Lower leg skin (tissue), 4 donors: ENCODE results near the gene STX16. TPM values are rescaled to one million over a fixed set of nuclear protein-coding genes. Genes with fewer than 3 reads are reported as not detected.

ENCODE experiments used
- DNase-seq, 2 donors: peaks; one replicate each; pipeline ENCODE4 v3.0.0-alpha.2; 2019; ENCODE audit warnings: low spot score in 2 of 2
- H3K4me3 ChIP-seq: fragments of 200-600 bp; sonication (generic); 2 replicates; pipeline ENCODE4 v1.5.1; 2017; ENCODE audit warnings: mild to moderate bottlenecking, low read depth; ENCODE audit not compliant: poor library complexity, severe bottlenecking
- POLR2A ChIP-seq, 2 donors: fragments of 450-650 bp; IDR thresholded peaks; one replicate each; pipeline ENCODE4 v1.6.1; 2016 to 2017; ENCODE audit warnings: antibody characterized with exemption in 2 of 2, mild to moderate bottlenecking in 1 of 2, moderate library complexity in 1 of 2
- WGBS, 2 donors: methylation state at CpG; one replicate each; pipeline ENCODE4 v1.1.5; 2018; 5-methylcytosine and 5-hydroxymethylcytosine counted together
- intact Hi-C: fragments of 100-400 bp; cut with DNase I; formaldehyde crosslinking; loops from one replicate; pipeline ENCODE4 v1.15.0; 2023; ENCODE audit warnings: low total_unique reads
- total RNA-seq, 4 donors: library from RNA; depleted of rRNA; stranded (reverse); fragments of >200 nt; gene quantifications; one replicate each; pipeline ENCODE4 v1.1.0, GENCODE V29; 2016
- TF ChIP-seq, protein P1 (sequence below), 3 donors: fragments of 450-650 bp; IDR thresholded peaks; one replicate each; pipeline ENCODE4 v1.5.1; 2016; ENCODE audit warnings: antibody characterized with exemption in 3 of 3, mild to moderate bottlenecking in 3 of 3, moderate library complexity in 2 of 3

STX16 gene
- total RNA-seq, 4 donors from 2014 or later = 36.0 to 52.1 (median 44.2) TPM

DNA sequence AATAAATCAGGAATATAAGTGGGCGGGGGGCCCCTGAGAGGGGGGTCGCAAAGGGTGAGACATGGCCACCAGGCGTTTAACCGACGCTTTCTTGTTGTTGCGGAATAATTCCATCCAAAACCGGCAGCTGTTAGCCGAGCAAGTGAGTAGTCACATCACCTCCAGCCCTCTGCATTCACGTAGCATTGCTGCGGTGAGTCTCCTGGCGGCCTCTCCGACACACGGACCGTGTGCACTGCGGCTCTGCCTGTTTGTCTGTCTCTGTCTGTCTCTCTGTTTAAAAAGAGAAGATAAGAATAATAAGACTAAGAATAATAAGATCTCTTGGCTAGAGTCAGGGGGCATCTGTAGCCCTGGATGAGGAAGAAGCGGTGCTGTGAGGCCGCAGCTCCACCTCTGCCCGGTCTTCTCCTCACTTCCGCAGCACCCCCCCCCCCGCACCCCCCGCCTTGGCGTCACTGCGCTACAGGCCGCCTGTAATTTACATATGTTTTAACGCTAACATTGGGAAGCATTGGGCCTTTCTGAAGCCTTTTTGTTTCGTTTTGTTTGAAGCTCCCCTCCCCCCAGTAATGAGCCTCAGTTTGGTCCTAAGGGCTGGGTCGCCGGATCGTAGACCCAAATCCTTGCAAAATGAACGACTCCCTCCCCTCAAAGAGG is 993 bp downstream of the STX16 start:
- peak in 1 of 2 donors; percentile 32 for DNase-seq
- WGBS, 2 donors = 0 to 1% methylated on average over 30 of the region's 30 CpGs
- intact Hi-C loops = no loop called here
- no peak for TF ChIP-seq POLR2A (IDR thresholded peaks at IDR 0.05)
- TF ChIP-seq, protein P1, sequence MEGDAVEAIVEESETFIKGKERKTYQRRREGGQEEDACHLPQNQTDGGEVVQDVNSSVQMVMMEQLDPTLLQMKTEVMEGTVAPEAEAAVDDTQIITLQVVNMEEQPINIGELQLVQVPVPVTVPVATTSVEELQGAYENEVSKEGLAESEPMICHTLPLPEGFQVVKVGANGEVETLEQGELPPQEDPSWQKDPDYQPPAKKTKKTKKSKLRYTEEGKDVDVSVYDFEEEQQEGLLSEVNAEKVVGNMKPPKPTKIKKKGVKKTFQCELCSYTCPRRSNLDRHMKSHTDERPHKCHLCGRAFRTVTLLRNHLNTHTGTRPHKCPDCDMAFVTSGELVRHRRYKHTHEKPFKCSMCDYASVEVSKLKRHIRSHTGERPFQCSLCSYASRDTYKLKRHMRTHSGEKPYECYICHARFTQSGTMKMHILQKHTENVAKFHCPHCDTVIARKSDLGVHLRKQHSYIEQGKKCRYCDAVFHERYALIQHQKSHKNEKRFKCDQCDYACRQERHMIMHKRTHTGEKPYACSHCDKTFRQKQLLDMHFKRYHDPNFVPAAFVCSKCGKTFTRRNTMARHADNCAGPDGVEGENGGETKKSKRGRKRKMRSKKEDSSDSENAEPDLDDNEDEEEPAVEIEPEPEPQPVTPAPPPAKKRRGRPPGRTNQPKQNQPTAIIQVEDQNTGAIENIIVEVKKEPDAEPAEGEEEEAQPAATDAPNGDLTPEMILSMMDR (IDR thresholded peaks at IDR 0.05) = no peak
- peak overlapping the region; percentile 97 for H3K4me3 ChIP-seq

DNA sequence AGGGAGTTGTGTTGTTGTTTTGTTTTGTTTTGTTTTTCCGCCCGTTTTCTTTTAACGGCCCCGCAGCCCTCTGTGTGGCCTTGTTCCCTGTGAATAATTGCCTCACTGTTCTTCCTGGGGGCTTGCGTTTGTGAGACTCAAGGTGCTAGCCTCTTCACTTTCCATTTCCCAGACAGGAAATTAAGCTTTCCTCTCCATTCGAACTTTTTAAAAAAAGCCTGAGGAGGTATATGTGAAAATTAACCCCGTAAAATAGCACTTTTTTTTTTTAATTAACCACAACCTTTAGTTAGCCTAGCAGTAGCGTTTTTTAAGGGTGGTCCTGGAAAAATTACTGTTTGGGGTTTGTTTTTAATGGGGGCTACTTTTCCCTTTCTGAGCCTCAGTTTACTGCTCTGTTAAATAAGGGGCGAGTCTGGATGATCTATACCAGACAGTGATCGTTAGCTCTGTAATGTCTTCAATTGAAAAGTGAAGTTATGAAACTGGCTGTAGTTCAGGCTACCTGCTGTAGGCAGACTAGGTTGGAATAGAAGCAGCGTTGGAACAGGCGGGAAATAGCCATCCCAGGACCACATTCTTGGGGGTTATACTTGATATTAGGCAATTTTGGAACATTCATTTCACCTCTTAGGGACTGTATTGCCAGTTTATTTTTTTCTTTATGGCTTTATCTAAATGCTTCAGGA is 1.7 kb downstream of the STX16 start:
- 6 to 11% methylated on average over 12 of the region's 12 CpGs for WGBS, 2 donors
- TF ChIP-seq, protein P1 (IDR thresholded peaks at IDR 0.05) = no peak
- no peak for TF ChIP-seq POLR2A (IDR thresholded peaks at IDR 0.05)
- H3K4me3 ChIP-seq = peak overlapping the region; percentile 97
- intact Hi-C loops = no loop called here
- no peak for DNase-seq

DNA sequence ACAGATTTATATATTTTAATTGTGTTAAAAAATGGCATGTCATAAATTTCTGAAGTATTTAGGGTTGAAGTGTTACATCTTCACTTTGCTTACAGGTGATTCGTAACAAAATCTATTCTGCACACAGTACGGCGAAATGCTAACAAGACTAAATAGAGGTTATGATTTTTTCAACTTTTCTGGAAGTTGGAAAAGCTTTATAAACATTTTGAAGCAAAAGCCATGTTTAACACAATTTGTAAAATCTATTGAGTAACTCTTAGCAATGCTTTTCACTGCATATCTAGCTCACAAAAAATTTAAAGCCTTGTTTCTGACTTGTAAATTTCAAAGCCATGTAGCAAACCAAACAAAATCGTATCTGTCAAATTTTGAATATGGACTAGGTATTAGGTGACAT is 3.3 kb downstream of the STX16 start:
- intact Hi-C loops = no loop called here
- H3K4me3 ChIP-seq = no peak overlapping the region
- no peak for DNase-seq
- TF ChIP-seq, protein P1 (IDR thresholded peaks at IDR 0.05) = no peak
- TF ChIP-seq POLR2A (IDR thresholded peaks at IDR 0.05) = no peak
- WGBS, 2 donors = 72 to 85% methylated on average over 4 of the region's 4 CpGs

DNA sequence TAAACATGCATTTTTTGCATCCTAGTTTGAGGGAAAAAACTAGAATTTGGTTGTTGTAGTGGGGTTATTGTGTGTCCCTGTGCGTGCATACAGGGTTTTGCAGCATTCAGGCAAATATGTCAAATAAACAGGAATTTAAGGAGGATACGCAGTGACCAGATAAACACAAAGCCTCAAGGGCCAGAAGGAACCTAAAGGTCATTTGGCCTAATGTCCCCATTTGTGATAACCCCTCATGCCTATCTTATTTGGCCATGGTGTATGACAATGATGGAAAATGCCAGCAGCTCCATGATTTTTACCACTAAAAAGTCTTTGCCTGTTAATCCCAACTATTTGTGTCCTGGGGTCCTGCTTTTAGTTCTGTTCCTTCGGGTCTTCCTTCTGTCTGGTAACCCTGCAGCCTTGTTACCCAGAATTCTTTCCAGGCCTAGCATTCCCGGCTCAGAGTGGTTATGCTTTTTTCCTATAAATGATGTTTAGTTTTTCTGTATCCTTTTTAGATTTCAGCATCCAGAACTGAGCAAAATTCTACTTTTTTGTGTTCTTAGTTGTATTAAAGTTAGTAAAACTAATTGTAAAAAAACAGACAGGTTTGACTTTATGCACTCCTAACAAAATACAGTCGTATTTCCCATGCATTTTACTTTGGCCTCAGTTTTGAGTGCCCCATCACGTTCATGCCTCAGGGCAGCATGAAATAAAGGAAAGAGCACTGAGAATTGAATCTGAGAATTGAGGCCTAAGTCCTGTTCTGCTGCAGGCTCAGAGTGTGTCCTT is 4.4 kb downstream of the STX16 start:
- TF ChIP-seq POLR2A (IDR thresholded peaks at IDR 0.05) = no peak
- TF ChIP-seq, protein P1 (IDR thresholded peaks at IDR 0.05) = no peak
- no peak overlapping the region for H3K4me3 ChIP-seq
- DNase-seq = no peak
- intact Hi-C loops = no loop called here
- 57 to 62% methylated on average over 6 of the region's 6 CpGs for WGBS, 2 donors

DNA sequence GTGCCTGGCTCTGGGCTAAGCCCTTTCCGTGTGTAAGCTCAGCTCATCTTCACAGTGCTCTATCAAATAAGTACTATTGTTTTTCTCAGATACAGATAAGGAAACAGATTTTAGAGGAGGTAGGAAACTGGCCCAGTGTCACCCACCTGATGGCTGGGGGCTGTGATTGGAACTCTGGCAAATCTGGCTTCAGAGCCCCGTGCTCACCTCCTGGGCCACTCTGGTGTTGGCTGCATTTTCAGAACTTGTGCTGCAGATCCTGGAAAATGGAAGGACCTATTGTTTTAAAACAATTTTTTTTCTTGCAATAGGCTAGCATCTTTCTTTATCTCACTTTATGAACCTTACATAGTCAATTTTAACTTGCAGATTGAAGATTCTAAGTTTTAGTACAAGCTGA is 5.7 kb downstream of the STX16 start:
- WGBS, 2 donors = 43 to 49% methylated on average over 2 of the region's 2 CpGs
- intact Hi-C loops = no loop called here
- TF ChIP-seq, protein P1 (IDR thresholded peaks at IDR 0.05) = no peak
- no peak for TF ChIP-seq POLR2A (IDR thresholded peaks at IDR 0.05)
- DNase-seq = no peak
- no peak overlapping the region for H3K4me3 ChIP-seq
